ENCODE data around the gene CHCHD6. TPM values are rescaled to one million over a fixed set of nuclear protein-coding genes. Genes with fewer than 3 reads are reported as not detected.

CHCHD6 gene
- total RNA-seq, 1 donor from 2014 or later, result 31.0 TPM

DNA sequence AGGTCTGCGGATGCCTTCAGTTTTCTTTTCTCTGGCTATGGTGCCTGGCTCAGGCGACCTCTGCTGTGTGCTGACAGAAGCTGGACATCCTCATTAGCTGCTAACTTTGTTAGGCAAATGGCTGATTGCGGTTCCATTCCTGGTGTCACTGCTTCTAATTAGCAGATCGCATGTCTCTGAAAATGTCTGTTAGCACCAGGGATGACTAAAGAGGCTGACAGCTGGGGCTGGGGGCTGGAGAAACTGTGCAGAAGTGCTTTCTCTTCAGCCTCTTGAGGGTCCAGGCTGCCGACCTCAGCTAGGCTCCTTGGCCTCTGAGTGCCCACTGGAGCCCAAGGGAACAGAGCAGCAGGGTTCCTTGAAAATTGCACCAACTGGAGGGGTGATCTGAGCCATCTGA, 39.3 kb downstream of the CHCHD6 start:
- no peak for DNase-seq (ENCODE audit: low spot score in 2 of 2, unreplicated experiment in 2 of 2)
- Mint-ChIP-seq H3K27me3 (ENCODE audit: low read depth) (no peaks in the 10 kb centered on the region), H3K4me1 (peaks cover 17% of the 10 kb centered on the region)

DNA sequence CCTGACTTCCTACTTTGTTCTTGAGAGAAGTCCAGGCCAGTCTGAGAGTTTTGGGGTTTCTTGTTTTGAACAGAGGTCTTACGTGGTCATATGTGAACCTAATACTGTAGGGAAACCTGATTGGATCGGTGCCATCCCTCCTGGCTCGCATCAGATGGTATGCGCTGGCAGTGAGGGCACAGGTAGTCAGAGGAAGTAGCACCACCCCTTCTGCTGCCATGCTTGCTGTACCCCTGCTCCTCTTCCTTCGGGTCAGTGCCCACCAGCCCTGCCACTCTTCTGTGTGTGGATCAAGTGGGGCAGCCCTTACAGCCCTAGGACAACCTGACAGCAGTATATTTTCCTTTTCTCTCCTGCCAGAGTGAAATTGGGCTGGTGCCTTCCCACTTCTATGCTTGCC, 39.7 kb downstream of the CHCHD6 start:
- Mint-ChIP-seq H3K36me3 (peaks cover 23% of the 10 kb centered on the region), H3K4me1 (peaks cover 17% of the 10 kb centered on the region), H3K27me3 (ENCODE audit: low read depth) (no peaks in the 10 kb centered on the region), H3K27ac (no peak overlapping the region), H3K4me3 (no peak overlapping the region), H3K9me3 (peaks cover 9% of the 10 kb centered on the region)
- TF ChIP-seq, protein P1, sequence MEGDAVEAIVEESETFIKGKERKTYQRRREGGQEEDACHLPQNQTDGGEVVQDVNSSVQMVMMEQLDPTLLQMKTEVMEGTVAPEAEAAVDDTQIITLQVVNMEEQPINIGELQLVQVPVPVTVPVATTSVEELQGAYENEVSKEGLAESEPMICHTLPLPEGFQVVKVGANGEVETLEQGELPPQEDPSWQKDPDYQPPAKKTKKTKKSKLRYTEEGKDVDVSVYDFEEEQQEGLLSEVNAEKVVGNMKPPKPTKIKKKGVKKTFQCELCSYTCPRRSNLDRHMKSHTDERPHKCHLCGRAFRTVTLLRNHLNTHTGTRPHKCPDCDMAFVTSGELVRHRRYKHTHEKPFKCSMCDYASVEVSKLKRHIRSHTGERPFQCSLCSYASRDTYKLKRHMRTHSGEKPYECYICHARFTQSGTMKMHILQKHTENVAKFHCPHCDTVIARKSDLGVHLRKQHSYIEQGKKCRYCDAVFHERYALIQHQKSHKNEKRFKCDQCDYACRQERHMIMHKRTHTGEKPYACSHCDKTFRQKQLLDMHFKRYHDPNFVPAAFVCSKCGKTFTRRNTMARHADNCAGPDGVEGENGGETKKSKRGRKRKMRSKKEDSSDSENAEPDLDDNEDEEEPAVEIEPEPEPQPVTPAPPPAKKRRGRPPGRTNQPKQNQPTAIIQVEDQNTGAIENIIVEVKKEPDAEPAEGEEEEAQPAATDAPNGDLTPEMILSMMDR (IDR thresholded peaks at IDR 0.05; ENCODE audit: unreplicated experiment), result no peak
- no peak for DNase-seq (ENCODE audit: low spot score in 2 of 2, unreplicated experiment in 2 of 2)

More for the DNA sequence above, 39.3 kb downstream of the CHCHD6 start:
- peaks cover 25% of the 10 kb centered on the region for H3K36me3 Mint-ChIP-seq
- H3K27ac Mint-ChIP-seq, result no peak overlapping the region
- peaks cover 14% of the 10 kb centered on the region for H3K9me3 Mint-ChIP-seq
- TF ChIP-seq, protein P1 (IDR thresholded peaks at IDR 0.05; ENCODE audit: unreplicated experiment), result no peak
- H3K4me3 Mint-ChIP-seq, result no peak overlapping the region

DNA sequence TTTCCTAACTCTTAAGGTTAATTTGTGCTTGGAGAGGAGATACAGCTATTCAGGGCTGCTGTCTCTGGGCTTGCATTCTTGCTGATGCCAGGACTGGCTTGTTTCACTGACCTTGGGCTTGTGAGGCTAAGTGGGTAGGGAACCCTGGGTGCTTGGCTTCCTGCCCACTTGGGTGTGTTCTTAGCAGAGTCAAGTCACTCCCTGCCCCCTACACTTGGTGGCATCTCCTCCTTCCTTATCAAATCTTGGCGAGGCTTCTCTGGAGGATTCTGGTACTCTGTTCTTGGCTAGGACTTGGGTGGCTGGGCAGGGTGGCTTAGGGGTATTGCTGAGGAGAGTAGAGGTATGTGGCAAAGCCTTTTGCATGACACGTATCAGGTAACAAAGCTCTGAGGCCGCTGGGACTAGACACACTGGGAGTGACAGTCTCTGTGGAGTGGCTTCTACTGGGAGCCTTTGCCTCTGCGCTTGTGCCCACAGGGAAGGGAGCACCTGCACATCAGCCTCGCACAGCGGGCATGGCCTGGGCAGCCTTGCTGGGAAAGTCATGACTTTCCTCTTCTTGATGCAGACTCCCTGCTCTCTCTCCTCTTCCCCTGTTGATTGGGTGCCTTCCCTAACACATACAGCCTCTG, 41.8 kb downstream of the CHCHD6 start:
- no peaks in the 10 kb centered on the region for H3K9me3 Mint-ChIP-seq
- no peak for DNase-seq (ENCODE audit: low spot score in 2 of 2, unreplicated experiment in 2 of 2)

DNA sequence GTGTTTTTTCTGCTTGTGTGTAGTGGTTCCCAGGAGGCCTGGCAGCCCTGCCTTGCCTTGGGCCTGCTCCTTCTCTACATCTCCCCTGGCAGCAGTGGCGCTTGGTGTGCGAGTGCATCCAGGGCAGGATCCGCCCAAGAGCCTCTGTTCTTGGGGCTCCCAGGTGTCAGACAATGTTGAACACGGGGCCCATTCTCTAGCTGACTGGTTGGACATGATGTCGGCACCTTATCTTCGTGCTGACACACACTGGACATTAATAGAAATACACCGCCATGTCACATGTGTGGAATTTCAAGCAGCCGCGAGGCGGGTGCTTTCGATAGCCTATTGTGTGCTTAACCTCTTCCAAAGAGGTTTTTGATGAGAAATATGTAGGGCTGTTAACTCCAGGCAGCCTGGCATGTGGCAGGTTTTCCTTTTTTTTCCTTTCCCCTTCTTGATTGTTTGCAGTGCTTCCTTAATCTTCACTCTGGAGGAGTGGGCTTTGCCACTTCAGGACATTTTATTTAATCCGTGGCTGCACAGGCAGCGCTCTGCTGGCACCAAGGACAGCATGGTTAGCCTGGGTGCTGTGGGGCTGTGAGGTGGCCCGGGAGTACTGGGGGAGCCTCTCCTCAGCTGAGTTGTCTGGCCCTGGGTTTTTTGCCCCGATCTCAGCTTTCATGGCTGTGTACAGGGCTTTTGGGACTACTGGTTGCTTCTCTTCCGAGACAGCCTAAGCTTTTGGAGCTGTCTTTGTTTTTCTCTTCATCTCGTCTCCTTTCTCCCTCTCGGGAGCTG, 42.5 kb downstream of the CHCHD6 start:
- Mint-ChIP-seq H3K9me3 (no peaks in the 10 kb centered on the region), H3K4me1 (peaks cover 22% of the 10 kb centered on the region), H3K27me3 (ENCODE audit: low read depth) (no peaks in the 10 kb centered on the region), H3K27ac (peak overlapping the region; percentile 22), H3K36me3 (peaks cover 11% of the 10 kb centered on the region), H3K4me3 (no peak overlapping the region)
- no peak for DNase-seq (ENCODE audit: low spot score in 2 of 2, unreplicated experiment in 2 of 2)
- TF ChIP-seq, protein P1 (IDR thresholded peaks at IDR 0.05; ENCODE audit: unreplicated experiment), result no peak

More for the DNA sequence above, 41.8 kb downstream of the CHCHD6 start:
- H3K27ac Mint-ChIP-seq, result peak overlapping the region; percentile 22
- peaks cover 13% of the 10 kb centered on the region for H3K36me3 Mint-ChIP-seq
- no peaks in the 10 kb centered on the region for H3K27me3 Mint-ChIP-seq (ENCODE audit: low read depth)
- TF ChIP-seq, protein P1 (IDR thresholded peaks at IDR 0.05; ENCODE audit: unreplicated experiment), result no peak
- H3K4me1 Mint-ChIP-seq, result peaks cover 20% of the 10 kb centered on the region
- no peak overlapping the region for H3K4me3 Mint-ChIP-seq

DNA sequence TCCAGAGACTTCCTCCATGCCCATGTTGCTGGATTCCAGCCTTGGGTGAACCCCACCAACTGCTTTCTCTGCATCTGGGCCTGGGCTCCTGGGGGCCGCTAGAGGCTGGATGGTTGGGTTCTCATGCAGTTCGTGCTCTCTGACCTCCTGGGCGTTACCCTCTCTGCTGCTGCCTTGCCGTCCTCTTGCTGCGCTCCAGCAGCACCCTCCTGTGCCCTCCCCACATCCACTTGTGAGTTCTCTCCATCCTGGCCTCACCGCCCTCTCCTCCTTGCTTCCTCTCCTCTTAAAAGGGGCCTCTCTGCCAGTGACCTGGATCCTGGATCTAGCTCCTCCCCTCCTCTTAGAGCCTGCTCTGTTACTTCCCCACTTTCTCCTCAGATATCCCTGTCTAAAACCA, 43.7 kb downstream of the CHCHD6 start:
- peaks cover 3% of the 10 kb centered on the region for H3K36me3 Mint-ChIP-seq
- H3K27ac Mint-ChIP-seq, result no peak overlapping the region
- H3K4me3 Mint-ChIP-seq, result no peak overlapping the region
- peaks cover 31% of the 10 kb centered on the region for H3K4me1 Mint-ChIP-seq
- no peaks in the 10 kb centered on the region for H3K27me3 Mint-ChIP-seq (ENCODE audit: low read depth)
- DNase-seq (ENCODE audit: low spot score in 2 of 2, unreplicated experiment in 2 of 2), result no peak
- H3K9me3 Mint-ChIP-seq, result no peaks in the 10 kb centered on the region
- TF ChIP-seq, protein P1 (IDR thresholded peaks at IDR 0.05; ENCODE audit: unreplicated experiment), result no peak
